ENCODE measurements around the gene EIF3J. TPM values are rescaled to one million over a fixed set of nuclear protein-coding genes. Genes with fewer than 3 reads are reported as not detected.

The EIF3J gene
- total RNA-seq, 1 donor from 2014 or later: 91.1 TPM

- no peaks in the 10 kb centered on the region for H3K4me1 Mint-ChIP-seq (ENCODE audit: unreplicated experiment)
- H3K4me3 Mint-ChIP-seq: no peak overlapping the region
- peaks cover 22% of the 10 kb centered on the region for H3K36me3 Mint-ChIP-seq
- no peak for DNase-seq (ENCODE audit: extremely low spot score, unreplicated experiment)
- TF ChIP-seq, protein P1, sequence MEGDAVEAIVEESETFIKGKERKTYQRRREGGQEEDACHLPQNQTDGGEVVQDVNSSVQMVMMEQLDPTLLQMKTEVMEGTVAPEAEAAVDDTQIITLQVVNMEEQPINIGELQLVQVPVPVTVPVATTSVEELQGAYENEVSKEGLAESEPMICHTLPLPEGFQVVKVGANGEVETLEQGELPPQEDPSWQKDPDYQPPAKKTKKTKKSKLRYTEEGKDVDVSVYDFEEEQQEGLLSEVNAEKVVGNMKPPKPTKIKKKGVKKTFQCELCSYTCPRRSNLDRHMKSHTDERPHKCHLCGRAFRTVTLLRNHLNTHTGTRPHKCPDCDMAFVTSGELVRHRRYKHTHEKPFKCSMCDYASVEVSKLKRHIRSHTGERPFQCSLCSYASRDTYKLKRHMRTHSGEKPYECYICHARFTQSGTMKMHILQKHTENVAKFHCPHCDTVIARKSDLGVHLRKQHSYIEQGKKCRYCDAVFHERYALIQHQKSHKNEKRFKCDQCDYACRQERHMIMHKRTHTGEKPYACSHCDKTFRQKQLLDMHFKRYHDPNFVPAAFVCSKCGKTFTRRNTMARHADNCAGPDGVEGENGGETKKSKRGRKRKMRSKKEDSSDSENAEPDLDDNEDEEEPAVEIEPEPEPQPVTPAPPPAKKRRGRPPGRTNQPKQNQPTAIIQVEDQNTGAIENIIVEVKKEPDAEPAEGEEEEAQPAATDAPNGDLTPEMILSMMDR (conservative IDR thresholded peaks at IDR 0.05): no peak
- H3K27ac Mint-ChIP-seq: peak overlapping the region; percentile 6
- H3K27me3 Mint-ChIP-seq: no peaks in the 10 kb centered on the region
- H3K9me3 Mint-ChIP-seq: no peaks in the 10 kb centered on the region
Measured at GRCh38 chr15:44598066-44598465, 61.1 kb downstream of the EIF3J start.

DNA sequence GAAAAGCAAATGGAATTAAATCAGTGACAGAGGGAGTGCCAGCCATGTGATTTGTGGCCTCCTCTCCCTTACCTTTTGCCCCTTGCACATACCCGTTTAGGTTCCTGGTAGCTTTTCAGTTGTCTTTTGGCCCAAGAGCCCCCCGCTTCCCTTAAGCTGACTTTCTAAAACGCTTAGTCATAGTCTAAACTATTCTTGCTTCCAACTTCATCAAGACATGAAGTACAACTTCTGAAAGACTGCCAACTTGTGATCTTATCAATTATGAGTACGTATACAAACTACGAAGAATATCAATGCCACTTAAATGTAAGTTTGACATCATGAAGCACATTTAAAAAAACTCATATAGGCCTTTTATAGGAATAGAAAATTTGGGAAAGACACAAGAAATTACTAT is 61.9 kb downstream of the EIF3J start:
- Mint-ChIP-seq H3K9me3 (no peaks in the 10 kb centered on the region), H3K4me3 (no peak overlapping the region), H3K27ac (peak overlapping the region; percentile 6), H3K36me3 (peaks cover 22% of the 10 kb centered on the region), H3K4me1 (ENCODE audit: unreplicated experiment) (no peaks in the 10 kb centered on the region), H3K27me3 (no peaks in the 10 kb centered on the region)
- DNase-seq (ENCODE audit: extremely low spot score, unreplicated experiment): no peak
- TF ChIP-seq, protein P1 (conservative IDR thresholded peaks at IDR 0.05): no peak

DNA sequence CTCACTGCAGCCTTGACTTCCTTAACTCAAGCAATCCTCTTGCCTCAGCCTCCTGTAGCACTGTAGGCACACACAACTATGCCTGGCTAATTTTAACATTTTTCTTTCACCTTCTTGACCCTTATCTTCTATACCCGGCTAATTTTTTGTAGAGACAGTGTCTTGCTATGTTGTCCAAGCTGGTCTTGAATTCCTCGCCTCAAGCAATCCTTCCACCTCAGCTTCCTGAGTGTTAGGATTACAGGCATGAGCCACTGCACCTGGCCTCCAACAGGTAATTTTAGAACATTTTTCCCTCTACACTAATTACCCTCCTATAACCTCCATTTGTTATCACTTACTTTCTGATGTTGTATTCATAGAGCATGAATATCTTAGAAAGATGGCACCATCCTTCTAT is 66.2 kb downstream of the EIF3J start:
- Mint-ChIP-seq H3K4me1 (ENCODE audit: unreplicated experiment) (no peaks in the 10 kb centered on the region), H3K4me3 (no peak overlapping the region), H3K36me3 (peaks cover 40% of the 10 kb centered on the region), H3K27me3 (no peaks in the 10 kb centered on the region), H3K9me3 (no peaks in the 10 kb centered on the region), H3K27ac (no peak overlapping the region)
- TF ChIP-seq, protein P1 (conservative IDR thresholded peaks at IDR 0.05): no peak
- DNase-seq (ENCODE audit: extremely low spot score, unreplicated experiment): no peak

- TF ChIP-seq, protein P1 (conservative IDR thresholded peaks at IDR 0.05): no peak
- no peak for DNase-seq (ENCODE audit: extremely low spot score, unreplicated experiment)
- no peaks in the 10 kb centered on the region for H3K4me1 Mint-ChIP-seq (ENCODE audit: unreplicated experiment)
- no peak overlapping the region for H3K4me3 Mint-ChIP-seq
- H3K27ac Mint-ChIP-seq: no peak overlapping the region
- H3K27me3 Mint-ChIP-seq: no peaks in the 10 kb centered on the region
- H3K36me3 Mint-ChIP-seq: peaks cover 47% of the 10 kb centered on the region
- H3K9me3 Mint-ChIP-seq: no peaks in the 10 kb centered on the region
Measured at GRCh38 chr15:44606740-44607139, 69.8 kb downstream of the EIF3J start.

Other genes starting within 250 kb of the EIF3J start
- 65.1 and 68.1 TPM in 2 replicates for gene GOLM2, start 248.4 kb upstream of the EIF3J start, total RNA-seq (ENCODE audit: low replicate concordance)
- 46.1 and 57.9 TPM in 2 replicates for gene CTDSPL2, start 109.5 kb upstream of the EIF3J start, total RNA-seq (ENCODE audit: low replicate concordance)
- gene SPG11, start 126.5 kb downstream of the EIF3J start, total RNA-seq (ENCODE audit: low replicate concordance): 75.5 and 80.4 TPM in 2 replicates
- gene PATL2, start 174.2 kb downstream of the EIF3J start, total RNA-seq (ENCODE audit: low replicate concordance): 1.0 and 1.2 TPM in 2 replicates
- 400 and 519 TPM in 2 replicates for gene B2M, start 174.4 kb downstream of the EIF3J start, total RNA-seq (ENCODE audit: low replicate concordance)
- 24.9 and 30.9 TPM in 2 replicates for gene TRIM69, start 199.4 kb downstream of the EIF3J start, total RNA-seq (ENCODE audit: low replicate concordance)

All from type B pancreatic cell (in vitro differentiated cells).